GM20431 (cell line): ENCODE results near the gene PRRT4.

ENCODE experiments used
- in situ Hi-C: fragments of 300-500 bp; cut with MseI, MboI; formaldehyde crosslinking; loops from one replicate; pipeline ENCODE4 v1.15.0; 2020; ENCODE audit warnings: low sequenced_read_pairs; ENCODE audit not compliant: unreplicated experiment

PRRT4 gene

DNA sequence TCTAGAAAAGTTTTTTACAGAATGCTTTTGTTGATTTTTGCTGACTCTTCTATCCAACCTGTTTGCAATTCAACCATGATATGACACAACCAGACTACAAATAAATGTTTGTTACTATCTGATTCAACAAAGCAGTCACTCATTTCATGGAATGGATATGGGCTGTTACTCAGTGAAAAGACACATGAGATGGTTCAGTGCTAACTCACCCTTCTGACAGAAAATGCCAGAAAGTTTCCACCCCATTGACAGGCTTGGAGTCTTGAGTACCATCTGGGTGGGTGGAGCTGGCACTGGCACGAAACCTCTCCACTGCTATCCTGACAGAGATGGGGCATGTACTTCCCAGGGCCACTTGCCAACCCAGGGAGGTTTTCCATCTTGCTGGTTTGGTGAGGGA lies 57.3 kb downstream of the PRRT4 start:
- in situ Hi-C loops: no loop called here

- in situ Hi-C loops: no loop called here
Measured at GRCh38 chr7:128303643-128304042, 57.8 kb downstream of the PRRT4 start.

- in situ Hi-C loops: no loop called here
Measured at GRCh38 chr7:128303133-128303532, 58.4 kb downstream of the PRRT4 start.

- in situ Hi-C loops: no loop called here
Measured at GRCh38 chr7:128302139-128302538, 59.4 kb downstream of the PRRT4 start.
